PC-3 (cell line): Measurements from ENCODE around the gene EEF1A2. TPM values are rescaled to one million over a fixed set of nuclear protein-coding genes. Genes with fewer than 3 reads are reported as not detected.
A peak's percentile ranks its signal among the peaks of the same experiment; 100 is the strongest.

Experiments
- ATAC-seq: fragments of 200-7000 bp; cut with Tn5 transposase; 2 replicates; pipeline ENCODE4 v1.9.1; 2020; ENCODE audit warnings: mild to moderate bottlenecking, moderate library complexity
- BruUV-seq: library from RNA; stranded (reverse); fragments of 400-500 nt; replicated peaks from 2 replicates; lab custom pipeline; 2021; lab: Mats Ljungman, UMichigan
- CTCF ChIA-PET: fragments of 300-600 bp; sonication (Branson Sonifier 250); formaldehyde crosslinking; loops from one replicate; lab custom pipeline; 2022; ENCODE audit warnings: antibody characterized with exemption; lab: Charles Lee
- POLR2A ChIA-PET: fragments of 300-600 bp; sonication (Branson Sonifier 250); formaldehyde crosslinking; loops from one replicate; lab custom pipeline; 2022; ENCODE audit warnings: antibody characterized with exemption; ENCODE audit not compliant: unreplicated experiment; lab: Charles Lee
- DNase-seq: peaks from one replicate; pipeline ENCODE4 v3.0.0-alpha.2; 2015
- H2AFZ ChIP-seq: fragments of 300-600 bp; sonication (generic); 2 replicates; pipeline ENCODE4 v1.6.0; 2016; ENCODE audit warnings: antibody characterized with exemption, low read length
- H3F3A ChIP-seq: fragments of 300-600 bp; sonication (generic); one replicate; pipeline ENCODE4 v1.6.0; 2017; ENCODE audit warnings: antibody characterized with exemption, low read length, control low read depth, mild to moderate bottlenecking; ENCODE audit not compliant: unreplicated experiment
- H3K27ac ChIP-seq: fragments of 300-600 bp; sonication (generic); 2 replicates; pipeline ENCODE4 v1.5.1; 2016; ENCODE audit warnings: mild to moderate bottlenecking, low read length
- H3K27me3 ChIP-seq: fragments of 300-600 bp; sonication (generic); 2 replicates; pipeline ENCODE4 v1.6.1; 2016; ENCODE audit warnings: low read length, mixed read lengths
- H3K36me3 ChIP-seq: fragments of 300-600 bp; sonication (generic); 2 replicates; pipeline ENCODE4 v1.6.1; 2016; ENCODE audit warnings: low read depth, mixed run types, low read length, mixed read lengths
- H3K4me1 ChIP-seq: fragments of 300-600 bp; sonication (generic); 2 replicates; pipeline ENCODE4 v1.5.1; 2016; ENCODE audit warnings: low read length; ENCODE audit not compliant: insufficient read depth
- H3K4me2 ChIP-seq: fragments of 300-600 bp; sonication (generic); 2 replicates; pipeline ENCODE4 v1.6.0; 2016; ENCODE audit warnings: low read length
- H3K4me3 ChIP-seq: fragments of 300-600 bp; sonication (generic); 2 replicates; pipeline ENCODE4 v1.5.1; 2016; ENCODE audit warnings: mild to moderate bottlenecking, low read length, mixed read lengths
- H3K79me2 ChIP-seq: fragments of 300-600 bp; sonication (generic); 2 replicates; pipeline ENCODE4 v1.6.1; 2017; ENCODE audit warnings: low read length, mixed read lengths
- H3K9ac ChIP-seq: fragments of 300-600 bp; sonication (generic); 2 replicates; pipeline ENCODE4 v1.6.0; 2016; ENCODE audit warnings: mild to moderate bottlenecking, low read length
- H3K9me2 ChIP-seq: fragments of 300-600 bp; sonication (generic); replicated peaks from 2 replicates; pipeline ENCODE4 v1.6.1; 2016; ENCODE audit warnings: mixed run types, low read length, mixed read lengths
- H3K9me3 ChIP-seq: fragments of 300-600 bp; sonication (generic); 2 replicates; pipeline ENCODE4 v1.6.1; 2016; ENCODE audit warnings: low read length, mixed read lengths
- H4K20me1 ChIP-seq: fragments of 300-600 bp; sonication (generic); 2 replicates; pipeline ENCODE4 v1.6.1; 2016; ENCODE audit warnings: low read length, mixed read lengths
- CTCF ChIP-seq: fragments of 300-600 bp; sonication (generic); conservative IDR thresholded peaks from 2 replicates; pipeline ENCODE4 v1.5.1; 2017; ENCODE audit warnings: antibody characterized with exemption, low read depth, mild to moderate bottlenecking, low read length
- EZH2 ChIP-seq: fragments of 300-600 bp; sonication (generic); IDR thresholded peaks from one replicate; pipeline ENCODE4 v1.6.1; 2017; ENCODE audit warnings: antibody characterized with exemption, mild to moderate bottlenecking, low read length; ENCODE audit not compliant: unreplicated experiment
- EZH2phosphoT487 ChIP-seq: fragments of 300-600 bp; sonication (generic); IDR thresholded peaks from 2 replicates; pipeline ENCODE4 v1.6.1; 2018; ENCODE audit warnings: mild to moderate bottlenecking, antibody characterized with exemption, low read length, borderline replicate concordance
- intact Hi-C: fragments of 100-400 bp; cut with micrococcal nuclease; formaldehyde crosslinking; loops from 2 replicates; pipeline ENCODE4 v1.9.0; 2023
- total RNA-seq: library from RNA; depleted of rRNA; stranded (reverse); fragments of >200 nt; gene quantifications from 2 replicates; pipeline ENCODE4 v1.2.3, GENCODE V29; 2014

Gene EEF1A2
- total RNA-seq, 1 experiment from 2014 or later: 463 TPM

- Histone ChIP-seq H3K79me2 (no peaks in the 10 kb centered on the region), H3K4me3 (no peak overlapping the region), H3K36me3 (no peaks in the 10 kb centered on the region), H2AFZ (no peak overlapping the region), H3K4me1 (no peaks in the 10 kb centered on the region), H3F3A (no peaks in the 10 kb centered on the region), H3K9ac (no peak overlapping the region), H3K9me3 (no peaks in the 10 kb centered on the region), H3K27ac (no peak overlapping the region), H3K9me2 (no peaks in the 10 kb centered on the region), H4K20me1 (no peaks in the 10 kb centered on the region), H3K4me2 (no peak overlapping the region), H3K27me3 (no peaks in the 10 kb centered on the region)
- no TSS peak for BruUV-seq
- DNase-seq (no peak), ATAC-seq (peak; percentile 19)
- intact Hi-C loops: loop anchor here (1.0 kb wide), 1 partner anchor 79 kb away; the partner anchor contains the start of gene PPDPF
- TF ChIP-seq EZH2 (no peak), CTCF (no peak), EZH2phosphoT487 (no peak)
- POLR2A ChIA-PET: interaction anchor here (1.0 kb wide), 1 partner anchor 79 kb away, joined by 12 read pairs; no protein-coding TSS in a partner anchor
- CTCF ChIA-PET: interaction anchor here (0.6 to 0.7 kb wide), 2 partner anchors 12 to 97 kb away, joined by 3 to 4 read pairs; no protein-coding TSS in a partner anchor
Observed at GRCh38 chr20:63441136-63442099, 57.5 kb downstream of the EEF1A2 start.

- H2AFZ ChIP-seq: no peak overlapping the region
- no peak overlapping the region for H3K27ac ChIP-seq
- ATAC-seq: no peak
- no peaks in the 10 kb centered on the region for H3K27me3 ChIP-seq
- DNase-seq: no peak
- ChIA-PET CTCF (no interaction called here), POLR2A (no interaction called here)
- no peaks in the 10 kb centered on the region for H4K20me1 ChIP-seq
- intact Hi-C loops: no loop called here
- H3K9me3 ChIP-seq: no peaks in the 10 kb centered on the region
- no TSS peak for BruUV-seq
- H3K36me3 ChIP-seq: no peaks in the 10 kb centered on the region
- H3K9me2 ChIP-seq: no peaks in the 10 kb centered on the region
- H3K4me3 ChIP-seq: no peak overlapping the region
- H3K79me2 ChIP-seq: no peaks in the 10 kb centered on the region
- no peaks in the 10 kb centered on the region for H3K4me1 ChIP-seq
- TF ChIP-seq CTCF: no peak
- TF ChIP-seq EZH2: no peak
- no peak for TF ChIP-seq EZH2phosphoT487
- H3F3A ChIP-seq: no peaks in the 10 kb centered on the region
- no peak overlapping the region for H3K4me2 ChIP-seq
- H3K9ac ChIP-seq: no peak overlapping the region
Observed at GRCh38 chr20:63440366-63440955, 58.4 kb downstream of the EEF1A2 start.
